Measurements from ENCODE around the gene SCGB1D1.

DNA sequence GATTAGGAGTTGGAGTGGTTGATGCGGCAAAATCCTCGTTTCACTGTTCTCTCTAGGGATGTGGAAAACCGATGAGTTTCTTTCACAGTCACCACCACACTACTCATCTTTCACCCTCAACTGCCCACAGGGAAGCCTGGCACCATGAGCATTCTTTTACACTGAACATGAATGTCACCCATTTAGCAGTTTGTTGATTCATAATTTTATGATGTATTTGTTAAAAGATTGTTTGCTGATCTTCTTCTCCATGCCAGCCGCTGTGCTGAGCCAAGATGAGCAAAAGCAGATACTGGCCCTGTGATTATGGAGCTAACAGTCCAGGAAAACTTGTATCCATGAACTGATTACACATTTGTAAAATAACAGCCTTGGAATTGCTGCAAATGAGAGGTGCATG lies 48.1 kb downstream of the SCGB1D1 start:
- TF ChIP-seq, protein P1, sequence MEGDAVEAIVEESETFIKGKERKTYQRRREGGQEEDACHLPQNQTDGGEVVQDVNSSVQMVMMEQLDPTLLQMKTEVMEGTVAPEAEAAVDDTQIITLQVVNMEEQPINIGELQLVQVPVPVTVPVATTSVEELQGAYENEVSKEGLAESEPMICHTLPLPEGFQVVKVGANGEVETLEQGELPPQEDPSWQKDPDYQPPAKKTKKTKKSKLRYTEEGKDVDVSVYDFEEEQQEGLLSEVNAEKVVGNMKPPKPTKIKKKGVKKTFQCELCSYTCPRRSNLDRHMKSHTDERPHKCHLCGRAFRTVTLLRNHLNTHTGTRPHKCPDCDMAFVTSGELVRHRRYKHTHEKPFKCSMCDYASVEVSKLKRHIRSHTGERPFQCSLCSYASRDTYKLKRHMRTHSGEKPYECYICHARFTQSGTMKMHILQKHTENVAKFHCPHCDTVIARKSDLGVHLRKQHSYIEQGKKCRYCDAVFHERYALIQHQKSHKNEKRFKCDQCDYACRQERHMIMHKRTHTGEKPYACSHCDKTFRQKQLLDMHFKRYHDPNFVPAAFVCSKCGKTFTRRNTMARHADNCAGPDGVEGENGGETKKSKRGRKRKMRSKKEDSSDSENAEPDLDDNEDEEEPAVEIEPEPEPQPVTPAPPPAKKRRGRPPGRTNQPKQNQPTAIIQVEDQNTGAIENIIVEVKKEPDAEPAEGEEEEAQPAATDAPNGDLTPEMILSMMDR (IDR thresholded peaks at IDR 0.05) = no peak
- no peak for TF ChIP-seq POLR2A (IDR thresholded peaks at IDR 0.05; ENCODE audit: low read depth)
